NCI-H526 treated with DMSO at 0.1 percent for 48 hours (cell line): ENCODE measurements around the gene RHBDL3.

ENCODE experiments used
- DNase-seq: peaks from one replicate; lab custom pipeline; 2025; lab: John Stamatoyannopoulos, UW

RHBDL3 gene

GRCh38 chr17:32266389-32267301, 1.0 kb downstream of the RHBDL3 start:
- no peak for DNase-seq

DNA sequence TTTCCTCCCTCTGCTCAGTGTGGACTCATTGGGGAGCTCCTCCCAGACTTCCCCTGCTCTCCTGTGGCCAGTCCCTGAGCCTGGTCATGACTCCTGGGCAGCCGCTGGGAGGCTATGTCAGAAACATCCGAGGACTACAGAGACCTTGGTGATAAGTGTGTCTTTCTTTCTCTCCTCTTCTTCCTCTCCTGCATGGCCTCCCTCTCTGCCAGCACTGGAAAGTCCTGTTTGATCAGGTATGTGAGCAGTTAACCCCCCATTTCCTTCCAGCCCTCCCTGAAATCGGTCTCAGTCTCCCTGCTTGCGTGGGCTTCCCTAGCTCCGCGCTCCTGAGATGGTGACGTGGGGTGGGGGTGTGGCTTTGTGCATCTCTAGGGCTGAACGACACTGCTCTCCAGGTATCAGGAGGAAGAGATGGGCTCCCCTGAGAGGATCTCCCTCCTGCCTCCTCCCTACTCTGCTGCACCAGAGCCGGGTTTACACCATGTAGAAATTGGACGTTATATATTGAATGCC, 2.1 kb downstream of the RHBDL3 start:
- no peak for DNase-seq

GRCh38 chr17:32268734-32269288, 3.2 kb downstream of the RHBDL3 start:
- no peak for DNase-seq

- no peak for DNase-seq
These were observed 3.7 kb downstream of the RHBDL3 start for GRCh38 chr17:32269377-32269776.

DNA sequence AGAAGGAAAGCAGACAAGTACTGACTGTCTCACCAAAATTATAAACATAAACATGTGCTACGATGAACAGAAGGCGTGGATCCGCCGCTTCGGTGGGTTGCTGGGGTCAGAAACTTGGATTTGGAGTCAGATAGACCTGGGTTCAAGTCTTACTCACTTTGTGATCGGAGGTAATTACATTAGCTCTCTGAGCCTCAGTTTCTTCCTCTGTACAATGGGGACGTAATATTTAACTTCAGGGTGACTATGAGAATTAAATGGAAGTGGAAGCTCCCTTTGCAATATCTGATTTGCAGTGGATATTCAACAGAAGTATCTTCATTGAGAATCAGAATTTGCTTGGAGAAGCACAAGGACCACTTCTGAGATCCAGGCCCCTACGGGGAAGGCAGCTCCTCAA, 6.2 kb downstream of the RHBDL3 start:
- no peak for DNase-seq

DNA sequence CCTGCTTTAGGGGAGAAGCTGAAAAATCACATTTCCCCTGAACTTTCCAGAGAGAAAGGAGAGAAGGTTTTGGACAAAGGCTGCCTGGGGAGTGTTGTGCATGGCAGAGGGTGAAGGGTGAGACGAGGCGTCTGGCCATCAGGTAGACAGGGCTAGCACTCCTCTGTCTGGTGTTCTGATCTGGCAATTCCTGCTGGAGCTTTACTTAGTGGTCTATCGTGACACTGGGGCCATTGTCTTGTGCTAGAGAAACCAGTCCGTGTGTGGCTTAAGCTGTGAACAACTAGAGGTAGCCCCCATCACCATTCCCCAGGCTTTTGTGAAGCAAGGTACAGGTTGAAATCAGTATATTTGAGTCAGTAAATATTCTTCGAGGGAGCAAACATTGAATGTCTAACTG, 8.5 kb downstream of the RHBDL3 start:
- no peak for DNase-seq

- no peak for DNase-seq
These were observed 9.0 kb downstream of the RHBDL3 start for GRCh38 chr17:32274643-32275042.

GRCh38 chr17:32275060-32276042, 9.7 kb downstream of the RHBDL3 start:
- DNase-seq = no peak

DNA sequence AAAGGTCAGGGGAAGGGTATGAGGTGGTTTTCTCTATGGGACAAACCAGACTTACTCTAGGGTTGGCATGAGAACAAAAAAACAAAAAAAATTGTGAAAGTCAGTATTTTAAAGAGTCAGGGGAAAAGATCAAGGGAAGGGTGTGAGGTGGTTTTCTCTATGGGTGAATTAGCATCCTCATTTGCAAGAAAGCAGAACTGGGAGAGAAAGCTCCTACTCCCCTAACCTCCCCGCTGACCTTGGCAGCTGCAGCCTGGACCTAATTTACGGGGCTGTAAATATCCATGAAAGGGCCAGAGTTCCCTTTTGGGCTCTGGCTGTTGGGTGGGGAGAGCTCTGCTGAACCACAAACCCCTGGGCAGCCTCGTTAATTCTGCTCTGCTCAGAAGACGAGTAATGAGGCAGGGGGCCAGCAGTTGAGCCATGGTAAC, 10.6 kb downstream of the RHBDL3 start:
- DNase-seq = no peak

- DNase-seq = no peak
These were observed 11.7 kb downstream of the RHBDL3 start for GRCh38 chr17:32277284-32277683.

GRCh38 chr17:32278815-32279214, 13.2 kb downstream of the RHBDL3 start:
- no peak for DNase-seq

DNA sequence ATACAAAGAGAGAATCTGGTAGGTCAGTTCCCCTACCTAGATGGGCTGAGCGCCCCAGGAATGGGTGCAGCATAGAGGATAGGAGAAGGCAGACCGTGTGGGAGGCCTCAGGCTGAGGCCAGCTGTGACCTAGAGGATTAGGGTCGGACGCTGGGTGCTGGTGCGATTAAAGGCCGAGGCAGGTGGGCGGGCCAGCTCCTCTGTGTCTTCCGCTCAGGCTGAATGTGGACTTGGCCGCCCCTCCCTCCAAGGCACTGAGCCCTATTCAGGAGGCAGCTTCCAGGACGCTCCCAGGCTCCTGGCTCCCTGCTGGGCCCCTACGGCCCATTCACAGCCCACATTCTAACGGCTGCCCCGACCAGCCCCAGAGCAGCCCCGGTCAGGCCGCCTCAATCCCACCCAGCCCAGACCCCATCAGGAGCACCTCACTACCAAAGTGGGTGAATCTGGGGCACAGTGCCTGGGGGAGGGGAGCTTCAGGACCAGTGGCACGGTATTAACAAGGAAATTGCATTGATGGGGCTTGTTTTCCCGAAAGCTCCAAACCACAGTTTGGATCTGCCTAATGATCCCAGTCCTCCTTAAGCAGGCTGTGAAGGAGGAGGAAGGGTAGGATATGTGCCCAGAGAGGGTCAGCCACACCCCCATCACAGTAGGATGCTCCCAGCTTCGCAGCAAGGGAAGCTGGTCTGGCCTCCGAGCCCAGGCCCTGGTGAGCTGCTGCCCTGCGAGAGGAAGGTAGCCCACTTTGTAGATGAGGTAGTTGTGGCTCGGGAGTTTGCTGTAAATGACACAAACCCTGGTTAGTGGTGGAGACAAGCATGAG, 14.5 kb downstream of the RHBDL3 start:
- no peak for DNase-seq

DNA sequence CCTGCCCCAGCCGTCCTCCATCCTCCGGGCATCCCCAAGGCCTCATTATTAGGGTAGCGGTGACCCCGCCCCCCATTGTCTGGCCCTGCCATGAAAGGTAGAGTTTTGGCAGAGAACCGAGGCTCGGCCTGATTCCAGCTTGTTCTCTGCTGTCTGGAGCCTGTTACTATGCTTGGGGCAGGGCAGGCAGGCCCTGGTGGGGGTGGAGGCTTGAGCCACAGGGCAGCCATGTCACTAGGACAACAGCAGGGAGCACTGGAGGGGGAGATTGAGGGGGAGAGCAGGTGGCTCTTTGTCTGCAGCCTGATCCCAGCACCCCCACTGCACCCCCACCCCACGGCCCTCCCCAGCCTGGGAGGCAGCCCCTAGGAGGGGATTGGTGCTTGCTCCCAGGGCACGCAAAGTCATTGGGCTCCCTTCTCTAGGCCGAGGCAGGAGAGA, 15.4 kb downstream of the RHBDL3 start:
- DNase-seq = no peak

DNA sequence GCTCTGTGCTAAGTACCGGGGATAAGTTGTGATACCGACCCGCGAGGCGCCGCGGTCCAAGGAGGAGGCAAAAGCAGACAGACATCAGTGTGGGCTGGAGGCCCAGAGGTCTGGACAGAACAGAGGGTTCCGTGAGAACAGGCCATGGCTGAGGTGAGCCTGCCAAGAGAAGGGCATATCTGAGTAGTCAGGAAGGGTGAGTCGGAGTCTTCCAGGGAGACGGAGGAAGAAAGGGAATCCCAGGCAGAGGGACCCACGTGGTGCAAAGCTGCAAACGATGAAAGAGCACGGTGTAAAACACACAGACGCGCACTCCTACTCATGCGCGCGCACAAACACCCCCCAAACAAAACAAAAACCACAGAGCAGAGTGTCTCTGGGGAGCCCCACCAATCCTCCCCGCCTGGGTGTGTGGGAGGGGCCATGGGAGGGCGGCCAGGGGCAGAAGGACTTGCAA, 18.1 kb downstream of the RHBDL3 start:
- no peak for DNase-seq

GRCh38 chr17:32285306-32285705, 19.7 kb downstream of the RHBDL3 start:
- DNase-seq = no peak

GRCh38 chr17:32285746-32286517, 20.3 kb downstream of the RHBDL3 start:
- no peak for DNase-seq

DNA sequence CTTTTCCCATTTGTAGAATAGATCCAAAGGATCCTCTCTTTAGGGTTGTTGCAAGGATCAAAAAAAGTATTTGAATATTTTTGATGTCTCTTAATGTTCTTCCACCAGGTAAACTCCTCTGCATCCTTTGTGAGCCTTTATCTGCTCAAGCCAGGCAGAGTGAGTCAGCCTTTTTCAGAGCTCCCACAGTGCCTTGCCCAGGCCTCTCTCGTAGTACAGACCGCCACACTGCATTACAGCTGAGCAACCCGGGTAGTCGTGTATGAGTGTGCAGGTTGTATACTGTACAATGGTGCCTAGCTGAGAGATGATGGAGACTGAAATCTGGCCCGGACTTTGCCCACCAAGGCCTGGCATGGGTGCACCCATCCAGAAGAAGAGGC, 20.9 kb downstream of the RHBDL3 start:
- DNase-seq = no peak

- DNase-seq = no peak
These were observed 22.3 kb downstream of the RHBDL3 start for GRCh38 chr17:32287804-32288511.

GRCh38 chr17:32288615-32289014, 23.0 kb downstream of the RHBDL3 start:
- no peak for DNase-seq
